B cell (primary cell): ENCODE measurements around the gene ITPR2. TPM values are rescaled to one million over a fixed set of nuclear protein-coding genes. Genes with fewer than 3 reads are reported as not detected.

ENCODE experiments used
- ATAC-seq: fragments of 200-7000 bp; cut with Tn5 transposase; one replicate; pipeline ENCODE4 v1.10.0; 2021; ENCODE audit warnings: low read depth, mild to moderate bottlenecking, moderate number of reproducible peaks, moderate library complexity
- CTCF ChIA-PET: fragments of 350-600 bp; sonication (Branson Sonifier 250); formaldehyde crosslinking; loops from one replicate; lab custom pipeline; 2021; ENCODE audit warnings: antibody characterized with exemption, inconsistent platforms; lab: Charles Lee
- POLR2A ChIA-PET: fragments of 350-600 bp; sonication (Branson Sonifier 250); formaldehyde crosslinking; loops from one replicate; lab custom pipeline; 2021; ENCODE audit warnings: antibody characterized with exemption; lab: Charles Lee
- DNase-seq: peaks from one replicate; pipeline ENCODE4 v3.0.0; 2013
- H2AFZ ChIP-seq: 2 replicates; pipeline ENCODE4 v1.6.1; 2012; ENCODE audit warnings: mild to moderate bottlenecking, low read depth, low read length; ENCODE audit not compliant: insufficient read depth, poor library complexity, severe bottlenecking
- H3K27ac ChIP-seq, 2 donors: 1 replicate in 1 of 2; 2 replicates in 1 of 2; pipeline ENCODE4 v1.5.1; 2012 to 2013; ENCODE audit warnings: low read length in 2 of 2, mild to moderate bottlenecking in 2 of 2, moderate library complexity in 1 of 2
- H3K27me3 ChIP-seq, 4 experiments: fragments of 200-600 bp in 1 of 4; sonication (generic) in 1 of 4; replicated peaks in 1 of 4; 1 replicate in 2 of 4; 2 replicates in 2 of 4; pipeline versions ENCODE4 v1.6.1 to v1.7.0; 2013 to 2016; ENCODE audit warnings: low read length in 3 of 4, mild to moderate bottlenecking in 2 of 4, mixed read lengths in 1 of 4, moderate library complexity in 1 of 4; ENCODE audit not compliant: insufficient read depth in 4 of 4, control insufficient read depth in 3 of 4; ENCODE audit errors: control extremely low read depth in 1 of 4
- H3K36me3 ChIP-seq, 2 experiments: replicated peaks in 1 of 2; 1 replicate in 1 of 2; 2 replicates in 1 of 2; pipeline versions ENCODE4 v1.6.1 to v1.7.1; 2013; ENCODE audit warnings: low read length in 1 of 2; ENCODE audit not compliant: insufficient read depth in 2 of 2, control insufficient read depth in 1 of 2; ENCODE audit errors: control extremely low read depth in 1 of 2, extremely low read depth in 1 of 2
- H3K4me1 ChIP-seq, 2 donors: fragments of 200-600 bp in 1 of 2; sonication (generic) in 1 of 2; 1 replicate in 1 of 2; 2 replicates in 1 of 2; pipeline versions ENCODE4 v1.5.1 to v1.6.1; 2013 to 2017; ENCODE audit warnings: low read length in 2 of 2; ENCODE audit not compliant: control insufficient read depth in 2 of 2, insufficient read depth in 2 of 2
- H3K4me2 ChIP-seq: replicated peaks from 2 replicates; pipeline ENCODE3; 2012; ENCODE audit warnings: mild to moderate bottlenecking, low read depth, low read length; ENCODE audit not compliant: poor library complexity, severe bottlenecking
- H3K4me3 ChIP-seq, 5 experiments: fragments of 200-600 bp in 1 of 5; sonication (generic) in 1 of 5; 1 replicate in 3 of 5; 2 replicates in 2 of 5; pipeline versions ENCODE4 v1.5.1 to v1.7.0; 2011 to 2016; ENCODE audit warnings: low read length in 4 of 5, mild to moderate bottlenecking in 4 of 5, low read depth in 2 of 5, control low read depth in 1 of 5, moderate library complexity in 1 of 5; ENCODE audit not compliant: insufficient read depth in 1 of 5; ENCODE audit errors: control extremely low read depth in 1 of 5, extremely low read depth in 1 of 5
- H3K79me2 ChIP-seq: fragments of 200-600 bp; sonication (generic); one replicate; pipeline ENCODE4 v1.6.0; 2016; ENCODE audit warnings: low read length; ENCODE audit not compliant: control insufficient read depth, insufficient read depth
- H3K9ac ChIP-seq: fragments of 200-600 bp; sonication (generic); 2 replicates; pipeline ENCODE4 v1.6.1; 2017; ENCODE audit warnings: mild to moderate bottlenecking, low read length, moderate library complexity
- H3K9me3 ChIP-seq, 3 donors: one replicate each; pipeline versions ENCODE4 v1.6.1 to v1.7.1; 2013; ENCODE audit warnings: low read length in 2 of 3; ENCODE audit not compliant: control insufficient read depth in 2 of 3, insufficient read depth in 1 of 3; ENCODE audit errors: control extremely low read depth in 1 of 3
- H4K20me1 ChIP-seq: 2 replicates; pipeline ENCODE4 v1.6.0; 2012; ENCODE audit warnings: mild to moderate bottlenecking, low read length; ENCODE audit not compliant: insufficient read depth, control insufficient read depth, poor library complexity, severe bottlenecking
- H3K27ac Mint-ChIP-seq: one replicate; pipeline ENCODE4 v1.8.0; 2021; ENCODE audit warnings: mixed read lengths
- H3K27me3 Mint-ChIP-seq: one replicate; pipeline ENCODE4 v1.8.0; 2021; ENCODE audit warnings: mixed read lengths
- H3K4me1 Mint-ChIP-seq: one replicate; pipeline ENCODE4 v1.8.0; 2021; ENCODE audit warnings: mixed read lengths
- H3K4me3 Mint-ChIP-seq: one replicate; pipeline ENCODE4 v1.8.0; 2021; ENCODE audit warnings: mixed read lengths
- H3K9me3 Mint-ChIP-seq: one replicate; pipeline ENCODE4 v1.8.0; 2022; ENCODE audit warnings: mixed read lengths; ENCODE audit not compliant: insufficient read depth
- EZH2 ChIP-seq: IDR thresholded peaks from 2 replicates; pipeline ENCODE4 v1.6.1; 2012; ENCODE audit warnings: borderline replicate concordance, low read depth, mild to moderate bottlenecking, moderate library complexity, low read length; ENCODE audit not compliant: insufficient read depth, poor library complexity, severe bottlenecking
- WGBS: methylation state at CpG from one replicate; pipeline ENCODE4 v1.1.5; 2013; ENCODE audit warnings: missing lambda C conversion rate; ENCODE audit not compliant: insufficient coverage; 5-methylcytosine and 5-hydroxymethylcytosine counted together
- intact Hi-C: fragments of 100-400 bp; cut with micrococcal nuclease; formaldehyde crosslinking; loops from one replicate; pipeline ENCODE4 v1.10.0; 2022
- polyA plus RNA-seq: library from polyadenylated mRNA; depleted of rRNA; stranded (reverse); fragments of >200 nt; gene quantifications from 2 replicates; pipeline ENCODE4 v1.2.3, GENCODE V29; 2012
- total RNA-seq, 2 donors: library from RNA; stranded (reverse); fragments of 120-200 nt in 1 of 2; gene quantifications; 1 replicate in 1 of 2; 2 replicates in 1 of 2; pipeline versions ENCODE4 v1.2.3 to v1.2.4, GENCODE V29; 2013 to 2022
- TF ChIP-seq, protein P1 (sequence below): fragments of 200-600 bp; IDR thresholded peaks from one replicate; pipeline ENCODE4 v1.8.0; 2022; ENCODE audit warnings: antibody characterized with exemption, mild to moderate bottlenecking

Gene ITPR2
- total and polyA plus RNA-seq, 2 donors (not counting 1 experiment from before 2014, with no cell fraction given) = 4.3 to 113 TPM

DNA sequence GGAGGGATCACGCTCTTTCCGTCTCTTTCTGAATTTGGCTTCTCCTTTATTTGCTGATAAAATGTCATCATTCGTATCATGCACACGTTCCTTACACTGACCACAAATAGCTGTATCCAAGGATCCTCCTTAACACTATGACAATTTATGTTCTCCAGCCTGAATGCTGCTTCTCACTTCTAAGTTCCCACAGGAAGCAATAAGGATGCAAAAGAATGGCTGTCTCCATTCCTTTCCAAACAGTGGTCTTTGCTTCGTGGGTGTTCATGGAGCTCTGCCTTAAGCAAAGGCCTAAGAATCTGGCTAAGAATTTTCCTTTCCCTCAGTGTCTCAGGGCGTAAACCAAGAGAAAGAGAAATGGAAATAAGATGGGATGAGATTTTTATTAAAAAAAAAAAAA, 200.2 kb downstream of the ITPR2 start:
- H3K4me1 ChIP-seq = no peaks in the 10 kb centered on the region
- no peak overlapping the region for H3K27ac Mint-ChIP-seq
- ChIA-PET POLR2A (no interaction called here), CTCF (interaction anchor here (0.7 kb wide), 2 partner anchors 19 to 535 kb away, joined by 3 to 4 read pairs; no protein-coding TSS in a partner anchor)
- no peak overlapping the region for H3K4me3 ChIP-seq
- 94% methylated on average over 4 of the region's 6 CpGs for WGBS
- H4K20me1 ChIP-seq = no peaks in the 10 kb centered on the region
- H3K79me2 ChIP-seq = no peaks in the 10 kb centered on the region
- H2AFZ ChIP-seq = no peak overlapping the region
- ATAC-seq (no peak), DNase-seq (no peak)
- no peaks in the 10 kb centered on the region for H3K4me1 Mint-ChIP-seq
- no peaks in the 10 kb centered on the region for H3K9me3 Mint-ChIP-seq
- H3K27me3 ChIP-seq = no peaks in the 10 kb centered on the region
- no peak overlapping the region for H3K27ac ChIP-seq
- H3K36me3 ChIP-seq = peaks cover 6 to 12% of the 10 kb centered on the region in 2 experiments
- H3K9ac ChIP-seq = no peak overlapping the region
- H3K27me3 Mint-ChIP-seq = no peaks in the 10 kb centered on the region
- no peak overlapping the region for H3K4me2 ChIP-seq
- intact Hi-C loops = no loop called here
- H3K9me3 ChIP-seq = no peaks in the 10 kb centered on the region
- TF ChIP-seq, protein P1, sequence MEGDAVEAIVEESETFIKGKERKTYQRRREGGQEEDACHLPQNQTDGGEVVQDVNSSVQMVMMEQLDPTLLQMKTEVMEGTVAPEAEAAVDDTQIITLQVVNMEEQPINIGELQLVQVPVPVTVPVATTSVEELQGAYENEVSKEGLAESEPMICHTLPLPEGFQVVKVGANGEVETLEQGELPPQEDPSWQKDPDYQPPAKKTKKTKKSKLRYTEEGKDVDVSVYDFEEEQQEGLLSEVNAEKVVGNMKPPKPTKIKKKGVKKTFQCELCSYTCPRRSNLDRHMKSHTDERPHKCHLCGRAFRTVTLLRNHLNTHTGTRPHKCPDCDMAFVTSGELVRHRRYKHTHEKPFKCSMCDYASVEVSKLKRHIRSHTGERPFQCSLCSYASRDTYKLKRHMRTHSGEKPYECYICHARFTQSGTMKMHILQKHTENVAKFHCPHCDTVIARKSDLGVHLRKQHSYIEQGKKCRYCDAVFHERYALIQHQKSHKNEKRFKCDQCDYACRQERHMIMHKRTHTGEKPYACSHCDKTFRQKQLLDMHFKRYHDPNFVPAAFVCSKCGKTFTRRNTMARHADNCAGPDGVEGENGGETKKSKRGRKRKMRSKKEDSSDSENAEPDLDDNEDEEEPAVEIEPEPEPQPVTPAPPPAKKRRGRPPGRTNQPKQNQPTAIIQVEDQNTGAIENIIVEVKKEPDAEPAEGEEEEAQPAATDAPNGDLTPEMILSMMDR = no peak
- no peak for TF ChIP-seq EZH2
- no peak overlapping the region for H3K4me3 Mint-ChIP-seq

DNA sequence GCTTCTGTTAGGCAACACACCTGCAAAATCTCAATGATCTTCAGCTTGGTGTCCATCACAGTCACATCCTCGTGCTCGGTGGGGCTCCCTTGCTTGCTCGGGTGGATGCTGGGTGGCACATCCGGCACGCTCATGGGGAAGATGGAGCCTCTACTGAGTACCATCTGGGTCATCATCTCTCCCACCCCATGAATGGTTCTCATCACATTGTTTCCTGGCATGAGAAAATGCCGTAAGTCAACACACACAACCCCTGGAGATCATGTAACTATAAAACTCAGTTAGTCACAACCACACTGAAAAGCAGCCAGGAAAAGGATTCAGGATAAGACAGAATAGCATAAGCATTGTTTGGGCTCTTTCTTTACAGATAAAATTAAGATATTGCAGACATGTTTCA, 201.1 kb downstream of the ITPR2 start:
- no peak for DNase-seq
- Histone ChIP-seq H3K36me3 (peaks cover 11 to 14% of the 10 kb centered on the region in 2 experiments), H3K4me3 (no peak overlapping the region), H3K4me2 (no peak overlapping the region), H2AFZ (no peak overlapping the region), H3K9me3 (no peaks in the 10 kb centered on the region), H3K27me3 (no peaks in the 10 kb centered on the region), H3K27ac (no peak overlapping the region), H3K4me1 (no peaks in the 10 kb centered on the region), H3K9ac (no peak overlapping the region), H4K20me1 (no peaks in the 10 kb centered on the region), H3K79me2 (no peaks in the 10 kb centered on the region)
- no peaks in the 10 kb centered on the region for H3K27me3 Mint-ChIP-seq
- CTCF ChIA-PET = no interaction called here
- H3K4me1 Mint-ChIP-seq = no peaks in the 10 kb centered on the region
- no peak for ATAC-seq
- POLR2A ChIA-PET = no interaction called here
- TF ChIP-seq EZH2 = no peak
- TF ChIP-seq, protein P1 = no peak
- 84% methylated on average over 5 of the region's 6 CpGs for WGBS
- no peak overlapping the region for H3K4me3 Mint-ChIP-seq
- intact Hi-C loops = no loop called here
- no peak overlapping the region for H3K27ac Mint-ChIP-seq
- no peaks in the 10 kb centered on the region for H3K9me3 Mint-ChIP-seq
